Measurements from ENCODE around the gene FAM177A1.
"Not testable (repeated sequence)": the region's sequence is repeated elsewhere in the genome, so short reads cannot be mapped to it uniquely, and the experiment has no call there.

FAM177A1 gene, protein sequence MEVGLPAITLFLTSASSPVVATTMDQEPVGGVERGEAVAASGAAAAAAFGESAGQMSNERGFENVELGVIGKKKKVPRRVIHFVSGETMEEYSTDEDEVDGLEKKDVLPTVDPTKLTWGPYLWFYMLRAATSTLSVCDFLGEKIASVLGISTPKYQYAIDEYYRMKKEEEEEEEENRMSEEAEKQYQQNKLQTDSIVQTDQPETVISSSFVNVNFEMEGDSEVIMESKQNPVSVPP

DNA sequence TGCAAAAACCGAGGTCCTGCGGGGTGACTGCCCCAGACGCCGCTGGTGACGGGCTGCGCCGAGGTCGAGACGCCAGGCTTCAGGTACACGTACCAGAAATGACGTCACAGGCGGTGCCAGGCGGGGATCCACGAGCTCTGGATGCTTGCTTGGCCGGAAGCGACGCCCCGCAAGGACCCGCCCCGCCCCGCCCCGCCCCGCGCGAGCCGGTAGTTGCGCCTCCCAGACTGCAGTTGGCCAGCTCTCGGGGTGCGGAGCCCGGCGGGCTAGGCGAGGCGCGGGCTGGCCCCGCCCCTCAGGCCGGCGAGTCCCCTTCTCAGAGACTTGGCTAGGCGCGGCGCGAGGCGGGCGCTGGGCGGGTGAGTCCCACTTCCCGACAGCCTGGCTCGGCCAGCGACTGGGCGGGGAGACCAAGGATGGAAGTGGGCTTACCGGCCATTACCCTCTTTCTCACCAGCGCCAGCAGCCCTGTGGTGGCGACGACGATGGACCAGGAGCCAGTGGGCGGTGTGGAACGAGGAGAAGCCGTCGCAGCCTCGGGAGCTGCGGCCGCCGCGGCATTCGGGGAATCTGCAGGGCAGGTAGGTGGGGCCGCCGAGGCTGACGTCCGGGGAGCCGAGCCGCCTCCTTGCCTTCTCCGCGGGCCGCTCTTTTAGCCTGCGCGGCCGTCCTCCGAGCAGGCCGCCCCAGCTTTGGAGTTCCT is at the start of gene FAM177A1:
Gene FAM177A1 (plus strand): TSS at position 225 of the 703 bp plus-strand sequence. CDS start 192 bp downstream, at position 417.
- DNase-seq (ENCODE audit: low spot score) = peak; percentile 90

DNA sequence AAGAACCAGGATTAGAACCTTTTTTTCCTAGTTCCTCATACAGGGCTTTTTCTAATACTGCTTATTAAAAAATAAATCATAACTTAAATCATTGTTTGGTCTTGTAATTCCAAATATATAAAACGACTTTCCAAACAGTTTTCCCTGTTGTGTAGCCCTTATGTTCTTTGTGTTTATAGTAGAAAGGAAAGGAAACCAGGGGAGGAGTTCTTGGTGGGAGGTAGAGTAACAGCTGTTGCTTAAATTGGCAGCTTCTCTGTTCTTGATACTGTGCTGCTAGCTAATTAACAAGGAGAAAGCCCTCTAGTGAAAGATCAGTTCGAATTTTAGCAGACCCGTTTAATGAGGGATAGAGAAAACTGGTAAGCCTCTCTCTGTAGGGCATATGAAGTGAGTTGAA is 48.3 kb upstream of the FAM177A1 start:
- no peak for DNase-seq (ENCODE audit: low spot score)

DNA sequence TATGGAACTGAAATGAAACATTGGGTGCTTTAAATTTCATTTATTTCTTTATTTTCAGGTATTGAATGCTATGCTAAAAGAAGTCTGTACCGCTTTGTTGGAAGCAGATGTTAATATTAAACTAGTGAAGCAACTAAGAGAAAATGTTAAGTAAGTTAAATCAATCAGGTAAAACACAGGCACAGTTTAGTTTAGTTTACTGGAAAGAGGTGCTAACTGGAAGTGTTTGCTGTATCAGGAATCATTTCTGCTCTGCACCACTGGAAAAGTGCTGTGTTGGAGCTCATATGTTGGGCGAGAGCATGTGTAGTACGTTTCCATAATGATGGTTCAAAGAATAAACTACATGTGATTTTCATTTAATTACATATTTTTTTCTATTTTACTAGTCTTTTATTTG is 46.6 kb upstream of the FAM177A1 start:
- no peak for DNase-seq (ENCODE audit: low spot score)

DNA sequence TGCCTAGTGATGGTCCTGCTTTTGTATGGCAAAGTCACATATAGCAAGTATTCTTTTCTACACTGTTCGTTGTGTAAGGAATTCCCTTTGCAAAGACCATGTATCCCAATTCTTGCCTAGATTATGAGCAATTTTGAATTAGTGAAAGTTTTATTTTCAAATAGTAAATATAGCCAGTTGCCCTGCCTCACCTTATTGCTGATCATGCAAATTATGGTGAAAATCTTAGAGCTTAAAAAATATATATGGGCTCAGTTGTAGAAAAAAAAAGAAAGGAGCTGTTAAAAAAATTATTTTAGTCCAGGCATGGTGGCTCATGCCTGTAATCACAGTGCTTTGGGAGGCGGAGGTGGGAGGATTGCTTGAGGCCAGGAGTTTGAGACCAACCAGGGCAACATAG is 44.5 kb upstream of the FAM177A1 start:
- no peak for DNase-seq (ENCODE audit: low spot score)

DNA sequence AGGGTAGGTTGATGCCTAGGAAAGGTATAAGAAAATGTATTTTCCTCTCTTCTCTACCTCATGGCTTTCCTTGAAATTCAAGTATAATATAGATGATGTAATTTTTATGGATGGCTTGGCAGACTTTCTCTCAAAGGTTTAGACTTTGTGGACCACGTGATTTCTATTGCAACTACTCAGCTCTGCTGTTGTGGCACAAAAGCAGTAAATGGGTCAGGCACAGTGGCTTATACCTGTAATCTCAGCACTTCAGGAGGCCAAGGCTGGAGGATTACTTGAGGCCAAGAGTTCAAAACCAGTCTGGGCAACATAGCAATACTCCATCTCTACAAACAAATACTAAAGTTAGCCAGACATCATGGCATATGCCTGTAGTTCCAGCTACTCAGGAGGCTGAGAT is 41.2 kb upstream of the FAM177A1 start:
- DNase-seq (ENCODE audit: low spot score) = no peak

DNA sequence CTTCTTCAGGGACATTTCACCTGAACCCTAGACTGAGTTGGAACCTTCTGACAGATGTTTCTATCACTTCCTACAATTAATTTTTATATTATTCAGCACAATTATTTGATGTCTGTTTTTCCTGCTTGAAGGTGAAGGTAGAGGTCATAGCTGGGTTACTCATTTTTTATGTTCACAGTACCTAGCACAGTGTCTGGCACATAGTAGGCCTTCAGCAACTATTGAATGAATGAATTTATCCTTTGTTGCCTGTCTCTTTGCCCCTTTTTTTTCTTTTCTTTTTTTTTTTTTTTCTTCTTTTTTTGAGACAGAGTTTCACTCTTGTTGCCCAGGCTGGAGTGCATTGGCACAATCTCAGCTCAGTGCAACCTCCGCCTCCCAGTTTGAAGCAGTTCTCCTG is 29.5 kb upstream of the FAM177A1 start:
- DNase-seq (ENCODE audit: low spot score) = no peak

DNA sequence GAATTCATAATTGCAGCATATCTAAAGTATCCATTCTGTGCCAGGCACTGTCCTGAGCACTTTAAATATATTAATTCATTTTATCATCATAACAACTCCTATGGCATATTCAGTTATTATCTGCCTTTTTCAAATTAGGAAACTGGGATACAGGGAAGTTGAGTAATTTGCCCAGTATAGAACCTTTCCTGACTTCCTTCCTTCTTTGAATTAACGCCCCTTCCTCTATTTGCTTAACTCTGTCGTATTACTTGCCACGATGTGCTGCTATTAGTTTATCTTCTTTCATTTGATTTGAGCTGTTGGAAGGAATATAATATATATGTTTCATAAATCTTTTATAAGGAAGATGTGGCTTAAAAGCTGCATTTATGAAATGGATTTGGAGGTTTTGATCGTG is 25.4 kb upstream of the FAM177A1 start:
- DNase-seq (ENCODE audit: low spot score) = no peak

DNA sequence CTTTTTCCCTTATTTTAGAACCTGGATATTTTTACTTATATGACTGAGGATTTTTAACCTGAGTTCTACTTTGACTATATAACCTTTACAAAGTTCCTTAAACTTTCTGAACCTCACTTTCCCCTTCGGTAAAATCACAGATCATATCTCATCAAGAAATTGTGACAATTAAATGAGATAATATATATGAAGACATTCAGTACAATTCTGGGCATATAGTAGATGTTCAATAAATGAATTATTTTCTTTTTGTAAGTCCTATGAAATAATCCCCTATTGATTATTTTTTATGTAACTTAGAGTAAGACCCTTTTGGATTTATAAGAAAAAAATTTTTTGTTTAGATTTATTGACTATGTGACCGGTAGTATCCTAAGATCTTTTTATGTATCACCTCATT is 17.6 kb upstream of the FAM177A1 start:
- DNase-seq (ENCODE audit: low spot score) = no peak

DNA sequence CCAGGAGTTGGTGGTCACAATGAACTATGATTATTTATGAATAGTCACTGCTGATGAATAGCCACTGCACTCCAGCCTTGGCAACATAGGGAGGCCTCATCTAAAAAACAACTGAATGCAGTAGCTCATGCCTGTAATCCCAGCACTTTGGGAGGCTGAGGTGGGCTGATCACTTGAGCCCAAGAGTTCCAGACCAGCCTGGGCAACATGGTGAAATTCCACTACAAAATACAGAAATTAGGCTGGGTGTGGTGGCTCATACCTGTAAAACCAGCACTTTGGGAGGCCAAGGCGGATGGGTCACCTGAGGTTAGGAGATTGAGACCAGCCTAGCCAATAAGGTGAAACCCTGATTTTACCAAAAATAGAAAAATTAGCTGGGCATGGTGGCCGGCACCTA is 13.5 kb upstream of the FAM177A1 start:
- no peak for DNase-seq (ENCODE audit: low spot score)

DNA sequence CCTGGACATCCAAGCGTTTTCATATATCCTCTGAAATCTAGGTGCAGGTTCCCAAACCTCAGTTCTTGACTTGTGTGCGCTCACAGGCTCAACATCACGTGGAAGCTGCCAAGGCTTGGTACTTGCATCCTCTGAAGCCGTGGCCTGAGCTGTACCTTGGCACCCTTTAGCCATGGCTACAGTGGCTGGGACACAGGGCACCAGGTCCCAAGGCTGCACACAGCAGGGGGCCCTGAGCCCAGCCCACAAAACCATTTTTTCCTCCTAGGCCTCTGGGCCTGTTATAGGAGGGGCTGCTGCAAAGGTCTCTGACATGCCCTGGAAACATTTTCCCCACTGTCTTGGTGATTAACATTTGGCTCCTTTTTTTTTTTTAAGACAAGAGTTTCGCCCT is 11.6 kb upstream of the FAM177A1 start:
- DNase-seq (ENCODE audit: low spot score) = no peak

DNA sequence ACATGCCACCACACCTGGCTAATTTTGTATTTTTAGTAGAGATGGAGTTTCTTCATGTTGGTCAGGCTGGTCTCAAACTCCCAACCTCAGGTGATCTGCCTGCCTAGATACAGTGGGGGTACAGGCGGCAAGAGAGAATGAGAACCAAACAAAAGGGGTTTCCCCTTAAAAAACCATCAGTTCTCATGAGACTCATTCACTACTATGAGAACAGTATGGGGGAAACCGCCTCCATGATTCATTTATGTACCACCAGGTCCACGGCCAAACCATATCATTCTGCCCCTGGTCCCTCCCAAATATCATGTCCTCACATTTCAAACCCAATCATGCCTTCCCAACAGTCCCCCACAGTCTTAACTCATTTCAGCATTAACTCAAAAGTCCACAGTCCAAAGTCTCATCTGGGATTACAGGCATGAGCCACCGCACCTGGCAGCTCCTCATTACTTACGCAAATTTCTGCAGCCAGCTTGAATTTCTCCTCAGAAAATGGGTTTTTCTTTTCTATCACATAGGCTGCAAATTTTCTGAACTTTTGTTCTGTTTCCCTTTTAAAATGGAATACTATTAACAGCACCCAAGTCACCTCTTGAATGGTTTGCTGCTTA is 11.0 kb upstream of the FAM177A1 start:
- DNase-seq (ENCODE audit: low spot score) = not testable (repeated sequence)

DNA sequence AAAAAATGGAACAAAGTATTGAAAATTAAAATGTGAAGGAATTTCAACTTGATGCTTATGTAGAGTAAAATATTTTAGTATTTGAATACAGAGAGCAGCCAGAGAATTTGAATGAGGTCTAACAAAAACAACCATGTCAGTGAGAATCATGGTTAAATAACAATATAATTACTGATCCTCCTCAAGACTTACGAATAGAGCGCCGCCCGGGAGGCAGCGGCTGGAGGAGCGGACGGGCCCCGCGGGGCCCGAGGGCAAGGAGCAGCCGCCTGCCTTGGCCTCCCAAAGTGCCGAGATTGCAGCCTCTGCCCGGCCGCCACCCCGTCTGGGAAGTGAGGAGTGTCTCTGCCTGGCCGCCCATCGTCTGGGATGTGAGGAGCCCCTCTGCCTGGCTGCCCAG is 7.8 kb upstream of the FAM177A1 start:
- not testable (repeated sequence) for DNase-seq (ENCODE audit: low spot score)

DNA sequence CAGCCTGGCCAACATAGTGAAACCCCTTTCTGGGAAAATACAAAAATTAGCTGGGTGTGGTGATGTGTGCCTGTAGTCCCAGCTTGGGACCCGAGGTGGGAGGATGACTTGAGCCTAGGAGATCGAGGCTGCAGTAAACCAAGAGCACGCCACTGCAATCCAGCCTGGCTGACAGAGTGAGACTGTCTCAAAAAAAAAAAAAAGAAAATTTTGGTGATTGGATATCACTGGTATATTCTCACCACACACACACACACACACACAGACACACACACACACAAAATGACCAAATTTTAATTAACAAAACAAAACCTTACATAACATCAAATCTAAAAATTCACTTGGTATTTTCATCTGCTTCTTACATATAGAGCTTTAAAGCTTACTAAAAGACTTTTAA is 3.4 kb upstream of the FAM177A1 start:
- DNase-seq (ENCODE audit: low spot score) = no peak

DNA sequence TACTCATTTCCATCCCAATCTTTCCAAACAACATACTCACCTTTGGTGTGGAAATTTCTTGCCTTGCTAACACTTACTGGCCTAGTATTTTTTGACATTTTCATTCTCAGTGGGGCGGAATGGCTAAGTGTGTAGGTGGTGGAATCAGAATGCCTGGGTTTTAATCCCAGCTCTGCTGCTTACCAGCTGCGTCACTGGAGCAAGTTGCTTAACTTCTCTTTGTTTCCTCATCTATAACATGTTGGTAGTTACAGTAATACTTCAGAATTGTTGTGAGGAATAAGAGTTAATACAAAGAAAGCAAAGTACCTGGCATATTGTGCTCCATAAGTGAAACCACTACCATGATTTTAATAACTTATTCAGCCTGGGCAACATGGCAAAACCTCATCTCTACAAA is 3.0 kb upstream of the FAM177A1 start:
- no peak for DNase-seq (ENCODE audit: low spot score)

DNA sequence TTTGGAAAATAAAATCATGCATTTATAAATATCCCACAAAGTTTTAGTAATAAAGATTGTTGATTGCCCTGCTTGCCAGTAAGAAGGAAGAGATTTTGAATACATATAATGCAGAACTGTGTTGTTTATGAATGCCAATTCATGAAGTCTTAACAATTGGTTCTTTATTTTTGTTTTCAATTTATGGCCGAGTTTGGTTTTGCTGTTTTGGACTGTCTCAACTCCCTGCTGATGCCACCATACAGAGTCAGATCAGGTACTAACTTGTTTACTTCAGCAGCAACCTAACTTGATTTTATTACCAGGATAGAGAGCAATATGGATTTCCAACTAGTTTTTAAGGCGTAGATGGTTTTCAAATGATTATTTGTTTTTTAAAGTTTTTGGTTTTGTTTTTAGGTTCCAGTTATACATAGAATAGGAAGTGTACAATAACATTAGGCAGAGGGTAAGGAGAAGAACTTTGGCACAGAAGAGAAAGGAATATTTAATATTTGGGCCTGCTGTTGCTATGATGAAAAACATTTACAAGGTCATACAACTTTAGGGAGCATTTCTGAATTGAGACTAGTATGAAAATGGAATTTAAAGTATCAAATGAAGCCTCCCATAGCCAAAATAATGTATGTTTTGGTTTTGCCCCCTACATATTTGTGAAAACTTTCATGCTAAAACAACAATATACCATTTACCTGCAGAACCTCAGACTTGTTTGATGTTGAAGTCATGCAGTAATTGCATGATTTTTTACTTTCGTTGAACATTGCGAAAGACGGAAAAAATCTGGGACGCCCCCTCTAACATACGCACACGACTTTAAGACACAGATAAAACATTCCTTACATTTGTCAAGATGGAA is 904 bp upstream of the FAM177A1 start:
- no peak for DNase-seq (ENCODE audit: low spot score)

DNA sequence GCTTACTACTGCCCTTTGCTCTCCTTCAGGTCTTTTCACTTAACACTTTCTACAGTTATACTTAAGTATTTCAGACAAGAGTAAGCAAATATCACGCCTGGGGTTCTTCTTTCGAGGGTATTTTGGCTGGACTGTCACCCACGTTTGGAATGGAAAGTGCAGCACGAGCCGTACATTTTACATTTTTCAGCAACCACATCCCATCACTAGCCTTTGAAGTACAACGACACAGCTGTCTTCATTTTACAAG is 349 bp upstream of the FAM177A1 start:
- no peak for DNase-seq (ENCODE audit: low spot score)

DNA sequence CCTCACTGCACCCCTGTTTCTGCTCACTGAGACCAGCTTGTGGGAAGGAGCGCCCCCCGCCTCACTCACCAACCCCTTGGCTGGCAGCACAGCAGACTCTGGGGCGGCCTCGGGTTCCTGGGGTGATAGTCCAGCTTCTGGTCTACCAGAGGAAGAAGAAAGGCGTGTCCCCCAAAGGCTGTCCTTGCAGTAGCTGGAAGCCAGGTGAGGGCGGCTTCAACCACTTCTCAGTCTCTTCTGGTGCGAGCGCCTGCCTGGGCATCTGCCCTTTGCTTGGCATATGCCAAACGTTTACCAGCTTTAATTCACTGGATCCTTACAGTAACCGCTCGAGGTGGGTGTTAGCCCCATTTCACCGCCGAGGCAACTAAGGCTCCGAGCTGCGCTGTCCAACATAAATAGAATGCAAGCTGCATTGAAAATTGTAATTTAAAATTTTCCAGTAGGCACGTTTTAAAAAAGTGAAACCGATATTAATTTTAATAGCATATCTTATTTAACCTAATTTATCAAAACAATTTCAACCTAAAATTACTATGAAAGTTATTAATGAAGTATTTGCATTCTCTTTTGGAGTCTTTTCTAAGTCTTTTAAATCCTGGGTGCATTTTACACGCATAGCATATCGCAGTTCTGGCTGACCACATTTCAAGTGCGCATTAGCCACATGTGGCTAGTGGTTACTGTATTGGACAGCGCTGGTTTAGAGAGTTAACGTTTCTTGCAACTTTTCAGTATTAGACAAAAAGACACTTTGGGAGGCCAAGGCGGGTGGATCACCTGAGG is 872 bp downstream of the FAM177A1 start:
- DNase-seq (ENCODE audit: low spot score) = no peak

DNA sequence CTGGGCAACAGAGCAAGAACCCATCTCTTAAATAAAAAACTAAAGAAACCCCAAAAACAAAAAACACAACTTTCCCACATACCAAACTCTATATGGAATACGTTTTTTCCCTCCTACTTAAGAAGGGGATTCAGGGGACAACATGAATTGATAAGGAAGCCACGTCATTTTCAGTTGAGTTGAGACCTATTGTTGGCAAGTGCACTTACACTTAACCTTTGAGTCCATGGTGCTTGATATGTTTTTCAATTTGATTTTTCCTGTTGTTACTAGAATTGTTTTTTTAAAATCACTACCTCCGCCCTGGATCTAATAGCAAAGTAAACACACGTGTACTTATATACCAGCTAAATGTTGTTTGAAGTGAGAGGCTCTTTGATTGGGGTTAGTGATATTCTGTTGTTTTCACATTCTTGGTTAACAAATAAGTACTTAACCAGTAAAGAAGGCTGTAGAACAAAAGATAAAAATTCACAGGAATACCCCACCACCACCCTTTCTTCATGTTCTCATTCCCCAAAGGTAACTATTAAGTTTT is 2.0 kb downstream of the FAM177A1 start:
- DNase-seq (ENCODE audit: low spot score) = no peak

DNA sequence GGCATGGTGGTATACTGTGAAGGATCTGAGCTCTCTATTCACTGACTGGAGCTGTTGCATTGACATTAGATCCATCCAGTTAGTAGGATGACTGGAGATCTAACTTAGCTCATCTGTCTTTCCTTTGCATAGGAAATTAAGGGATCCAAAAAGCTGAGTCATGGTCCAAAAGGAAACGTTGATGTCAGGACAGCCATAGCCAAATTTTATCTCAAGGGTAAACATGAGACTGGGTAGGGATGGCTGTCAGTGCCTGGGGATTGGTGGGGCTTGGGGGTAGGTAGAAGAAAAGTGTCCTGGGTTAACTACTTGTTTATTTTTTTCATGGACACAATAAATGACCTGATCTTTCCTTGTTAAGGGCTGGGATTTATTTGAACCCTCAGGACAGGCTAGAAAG is 4.6 kb downstream of the FAM177A1 start:
- DNase-seq (ENCODE audit: low spot score) = no peak

DNA sequence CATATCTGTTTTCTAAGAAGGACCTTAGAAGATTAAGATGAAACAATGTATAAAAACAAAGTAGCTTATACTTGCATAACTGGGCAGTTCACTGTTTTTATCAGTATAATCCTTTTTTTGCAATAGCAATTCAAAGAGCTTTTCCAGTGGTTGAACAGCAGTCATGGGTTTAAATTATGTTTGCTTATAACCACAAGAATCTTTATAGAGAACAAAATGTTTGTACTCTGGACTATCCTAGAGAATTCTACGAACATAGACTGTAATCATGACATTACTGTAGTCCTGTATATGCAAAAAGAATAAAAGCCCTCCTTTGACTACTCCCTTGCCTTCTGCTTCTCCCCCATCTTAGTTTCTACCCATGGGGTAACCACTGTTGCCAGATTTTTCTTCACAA is 5.7 kb downstream of the FAM177A1 start:
- no peak for DNase-seq (ENCODE audit: low spot score)

DNA sequence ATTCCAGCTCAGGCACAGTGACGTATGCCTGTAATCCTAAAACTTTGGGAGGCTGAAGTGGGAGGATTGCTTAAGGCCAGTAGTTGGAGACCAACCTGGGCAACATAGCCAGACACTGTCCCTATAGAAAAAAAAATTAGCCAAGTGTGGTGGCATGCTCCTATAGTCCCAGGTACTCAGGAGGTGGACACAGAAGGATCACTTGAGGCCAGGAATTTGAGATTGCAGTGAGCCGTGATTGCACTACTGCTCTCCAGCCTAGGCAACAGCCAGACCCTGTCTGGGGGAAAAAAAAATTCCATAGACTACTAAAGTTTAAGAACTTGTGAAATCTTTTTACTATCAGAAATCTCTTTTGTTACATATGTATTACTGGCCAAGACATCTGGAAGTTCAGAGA is 6.6 kb downstream of the FAM177A1 start:
- no peak for DNase-seq (ENCODE audit: low spot score)

All from COLO829 (cell line).